ENCODE results near the gene SLC16A12. TPM values are rescaled to one million over a fixed set of nuclear protein-coding genes. Genes with fewer than 3 reads are reported as not detected.
"Not testable (repeated sequence)": the region's sequence is repeated elsewhere in the genome, so short reads cannot be mapped to it uniquely, and the experiment has no call there.

SLC16A12 gene
- total and polyA plus RNA-seq, 2 donors (not counting 3 experiments of a cell fraction or from before 2014, with no cell fraction given) = not detected

DNA sequence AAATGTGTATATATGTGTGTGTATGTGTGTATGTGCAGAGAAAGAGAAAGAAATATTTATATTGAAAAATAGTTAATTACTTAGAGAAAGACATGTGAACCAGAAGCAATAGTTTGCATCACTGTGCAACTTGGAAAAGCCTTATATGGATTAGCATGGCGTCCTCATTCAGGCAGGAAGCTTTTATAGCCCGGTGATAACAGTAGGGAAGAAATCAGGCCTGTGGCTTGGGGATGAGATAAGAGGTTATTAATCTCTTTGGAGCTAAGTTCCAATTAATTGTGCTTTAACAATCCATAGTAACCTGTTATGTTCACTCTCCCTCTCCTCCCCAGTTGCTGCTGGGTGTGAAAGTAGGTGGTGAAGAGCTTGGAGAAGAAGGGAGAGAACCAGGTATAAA lies 84.5 kb downstream of the SLC16A12 start:
- no peaks in the 10 kb centered on the region for H4K20me1 ChIP-seq (replicated peaks; ENCODE audit: control insufficient read depth, extremely low read depth, insufficient read depth, low read length)
- H3K4me1 ChIP-seq (ENCODE audit: control insufficient read depth, extremely low read depth, insufficient read depth, low read length) = peaks cover 4% of the 10 kb centered on the region
- H3K4me2 ChIP-seq (ENCODE audit: insufficient read depth, low read length) = no peak overlapping the region
- intact Hi-C loops (cut with micrococcal nuclease) (no loop called here), dilution Hi-C loops (cut with MboI; ENCODE audit: extremely low pct_ligation_motif_present, low sequenced_read_pairs) (no loop called here)
- H3K27me3 ChIP-seq (ENCODE audit: control insufficient read depth in 2 of 2, insufficient read depth in 2 of 2, low read length in 2 of 2) = no peaks in the 10 kb centered on the region
- H3K9me1 ChIP-seq (replicated peaks; ENCODE audit: control insufficient read depth, extremely low read depth, insufficient read depth, low read length) = no peaks in the 10 kb centered on the region
- no peak overlapping the region for H2AFZ ChIP-seq (ENCODE audit: low read depth, low read length)
- TF ChIP-seq POLR2AphosphoS5 (IDR thresholded peaks at IDR 0.05; ENCODE audit: insufficient read depth, low read depth, low read length) = no peak
- no peak for TF ChIP-seq GATA2 (IDR thresholded peaks at IDR 0.05; ENCODE audit: insufficient read depth, insufficient read length, low read depth, low read length)
- TF ChIP-seq, protein P1, sequence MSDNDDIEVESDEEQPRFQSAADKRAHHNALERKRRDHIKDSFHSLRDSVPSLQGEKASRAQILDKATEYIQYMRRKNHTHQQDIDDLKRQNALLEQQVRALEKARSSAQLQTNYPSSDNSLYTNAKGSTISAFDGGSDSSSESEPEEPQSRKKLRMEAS (IDR thresholded peaks at IDR 0.05; ENCODE audit: insufficient read depth, insufficient read length) = no peak
- TF ChIP-seq EZH2 (IDR thresholded peaks at IDR 0.05; ENCODE audit: borderline replicate concordance, low read depth, low read length, severe bottlenecking) = no peak
- TF ChIP-seq JUN (IDR thresholded peaks at IDR 0.05; ENCODE audit: borderline replicate concordance, insufficient read depth, insufficient read length, low read depth) = no peak
- TF ChIP-seq POLR2A (IDR thresholded peaks at IDR 0.05; ENCODE audit: low read depth, low read length) = no peak
- TF ChIP-seq MYC (IDR thresholded peaks at IDR 0.05; ENCODE audit: low read depth, low read length) = no peak
- TF ChIP-seq, protein P2, sequence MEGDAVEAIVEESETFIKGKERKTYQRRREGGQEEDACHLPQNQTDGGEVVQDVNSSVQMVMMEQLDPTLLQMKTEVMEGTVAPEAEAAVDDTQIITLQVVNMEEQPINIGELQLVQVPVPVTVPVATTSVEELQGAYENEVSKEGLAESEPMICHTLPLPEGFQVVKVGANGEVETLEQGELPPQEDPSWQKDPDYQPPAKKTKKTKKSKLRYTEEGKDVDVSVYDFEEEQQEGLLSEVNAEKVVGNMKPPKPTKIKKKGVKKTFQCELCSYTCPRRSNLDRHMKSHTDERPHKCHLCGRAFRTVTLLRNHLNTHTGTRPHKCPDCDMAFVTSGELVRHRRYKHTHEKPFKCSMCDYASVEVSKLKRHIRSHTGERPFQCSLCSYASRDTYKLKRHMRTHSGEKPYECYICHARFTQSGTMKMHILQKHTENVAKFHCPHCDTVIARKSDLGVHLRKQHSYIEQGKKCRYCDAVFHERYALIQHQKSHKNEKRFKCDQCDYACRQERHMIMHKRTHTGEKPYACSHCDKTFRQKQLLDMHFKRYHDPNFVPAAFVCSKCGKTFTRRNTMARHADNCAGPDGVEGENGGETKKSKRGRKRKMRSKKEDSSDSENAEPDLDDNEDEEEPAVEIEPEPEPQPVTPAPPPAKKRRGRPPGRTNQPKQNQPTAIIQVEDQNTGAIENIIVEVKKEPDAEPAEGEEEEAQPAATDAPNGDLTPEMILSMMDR (IDR thresholded peaks at IDR 0.05; ENCODE audit: extremely low read depth in 1 of 2, insufficient read depth in 1 of 2, low read depth in 1 of 2, low read length in 2 of 2) = no peak
- TF ChIP-seq FOS (IDR thresholded peaks at IDR 0.05; ENCODE audit: borderline replicate concordance, insufficient read depth, low read length) = no peak
- POLR2A ChIA-PET = no interaction called here
- no peaks in the 10 kb centered on the region for H3K79me2 ChIP-seq (ENCODE audit: control insufficient read depth, insufficient read depth, low read length)
- CTCF ChIA-PET = interaction anchor here (1.5 kb wide), 1 partner anchor 16 kb away, joined by 6 read pairs; no protein-coding TSS in a partner anchor
- no peaks in the 10 kb centered on the region for H3K9me3 ChIP-seq (replicated peaks; ENCODE audit: control insufficient read depth, insufficient read depth, low read length)
- FAIRE-seq = no peak
- BruUV-seq (replicated peaks) = no TSS peak
- no peak overlapping the region for H3K9ac ChIP-seq (replicated peaks; ENCODE audit: extremely low read depth, insufficient read depth, low read length)
- H3K36me3 ChIP-seq (ENCODE audit: control insufficient read depth in 2 of 2, extremely low read depth in 1 of 2, insufficient read depth in 2 of 2, low read length in 2 of 2) = no peaks in the 10 kb centered on the region
- H3K27ac ChIP-seq (ENCODE audit: insufficient read depth, low read depth, low read length) = no peak overlapping the region
- no peak for DNase-seq (ENCODE audit: low read depth, low spot score)
- H3K4me3 ChIP-seq (replicated peaks in 1 of 3; ENCODE audit: insufficient read depth in 1 of 3, low read depth in 1 of 3, low read length in 3 of 3) = no peak overlapping the region

DNA sequence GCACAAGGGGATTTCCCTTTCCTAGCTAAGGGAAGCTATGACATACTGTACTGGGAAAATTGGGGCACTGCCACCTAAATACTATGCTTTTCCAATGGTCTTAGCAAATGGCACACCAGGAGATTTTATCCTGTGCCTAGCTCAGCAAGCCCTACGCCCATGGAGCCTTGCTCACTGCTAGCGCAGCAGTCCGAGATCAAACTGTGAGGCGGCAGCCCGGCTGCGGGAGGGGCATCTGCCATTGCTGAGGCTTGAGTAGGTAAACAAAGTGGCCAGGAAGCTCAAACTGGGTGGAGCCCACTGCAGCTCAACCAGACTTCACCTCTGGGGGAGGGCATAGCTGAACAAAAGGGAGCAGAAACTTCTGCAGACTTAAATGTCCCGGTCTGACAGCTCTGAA lies 90.6 kb downstream of the SLC16A12 start:
- H3K36me3 ChIP-seq (ENCODE audit: control insufficient read depth in 2 of 2, extremely low read depth in 1 of 2, insufficient read depth in 2 of 2, low read length in 2 of 2); CTCF ChIA-PET; H3K4me1 ChIP-seq (ENCODE audit: control insufficient read depth, extremely low read depth, insufficient read depth, low read length); H3K9ac ChIP-seq (replicated peaks; ENCODE audit: extremely low read depth, insufficient read depth, low read length); H3K79me2 ChIP-seq (ENCODE audit: control insufficient read depth, insufficient read depth, low read length); dilution Hi-C loops (cut with MboI; ENCODE audit: extremely low pct_ligation_motif_present, low sequenced_read_pairs); H3K27me3 ChIP-seq (ENCODE audit: control insufficient read depth in 2 of 2, insufficient read depth in 2 of 2, low read length in 2 of 2); H3K9me3 ChIP-seq (replicated peaks; ENCODE audit: control insufficient read depth, insufficient read depth, low read length); FAIRE-seq; H2AFZ ChIP-seq (ENCODE audit: low read depth, low read length); BruUV-seq (replicated peaks); H3K4me2 ChIP-seq (ENCODE audit: insufficient read depth, low read length); POLR2A ChIA-PET; intact Hi-C loops (cut with micrococcal nuclease); H3K9me1 ChIP-seq (replicated peaks; ENCODE audit: control insufficient read depth, extremely low read depth, insufficient read depth, low read length); H4K20me1 ChIP-seq (replicated peaks; ENCODE audit: control insufficient read depth, extremely low read depth, insufficient read depth, low read length); H3K4me3 ChIP-seq (replicated peaks in 1 of 3; ENCODE audit: insufficient read depth in 1 of 3, low read depth in 1 of 3, low read length in 3 of 3); H3K27ac ChIP-seq (ENCODE audit: insufficient read depth, low read depth, low read length); DNase-seq (ENCODE audit: low read depth, low spot score): not testable (repeated sequence)

All from endothelial cell of umbilical vein (primary cell).